Stimulated activated CD4-positive, alpha-beta T cell treated with anti-CD3 and anti-CD28 coated beads, Interleukin-1b, Interleukin-23, amount 100 ng/mL, for 48 hours (primary cell): ENCODE results near the gene PRKAA1.
A peak's percentile ranks its signal among the peaks of the same experiment; 100 is the strongest.
"Not testable (repeated sequence)": the region's sequence is repeated elsewhere in the genome, so short reads cannot be mapped to it uniquely, and the experiment has no call there.

Experiments used
- DNase-seq: peaks from one replicate; pipeline ENCODE4 v3.0.0-alpha.2; 2020

Gene PRKAA1

GRCh38 chr5:40779561-40779960 lies 18.6 kb downstream of the PRKAA1 start:
- no peak for DNase-seq

DNA sequence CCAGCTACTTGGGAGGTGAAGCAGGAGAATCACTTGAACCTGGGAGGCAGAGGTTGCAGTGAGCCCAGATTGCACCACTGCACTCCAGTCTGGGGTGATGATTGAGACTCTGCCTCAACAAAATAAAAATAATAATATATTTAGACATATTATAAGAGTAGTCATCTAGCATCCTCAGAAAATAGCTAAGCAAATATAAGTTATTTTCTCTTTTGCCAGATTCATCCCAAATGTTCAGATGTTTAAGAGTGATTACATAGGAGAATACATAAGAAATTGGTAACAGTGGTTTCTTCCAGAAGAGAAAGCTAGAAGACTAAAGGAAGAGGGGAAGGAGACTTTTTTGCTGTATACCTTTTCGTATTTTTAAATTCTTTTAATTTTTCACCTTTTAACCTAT lies 20.0 kb downstream of the PRKAA1 start:
- DNase-seq = no peak

GRCh38 chr5:40776658-40776977 lies 21.6 kb downstream of the PRKAA1 start:
- no peak for DNase-seq

GRCh38 chr5:40775846-40776657 lies 22.1 kb downstream of the PRKAA1 start:
- DNase-seq = no peak

DNA sequence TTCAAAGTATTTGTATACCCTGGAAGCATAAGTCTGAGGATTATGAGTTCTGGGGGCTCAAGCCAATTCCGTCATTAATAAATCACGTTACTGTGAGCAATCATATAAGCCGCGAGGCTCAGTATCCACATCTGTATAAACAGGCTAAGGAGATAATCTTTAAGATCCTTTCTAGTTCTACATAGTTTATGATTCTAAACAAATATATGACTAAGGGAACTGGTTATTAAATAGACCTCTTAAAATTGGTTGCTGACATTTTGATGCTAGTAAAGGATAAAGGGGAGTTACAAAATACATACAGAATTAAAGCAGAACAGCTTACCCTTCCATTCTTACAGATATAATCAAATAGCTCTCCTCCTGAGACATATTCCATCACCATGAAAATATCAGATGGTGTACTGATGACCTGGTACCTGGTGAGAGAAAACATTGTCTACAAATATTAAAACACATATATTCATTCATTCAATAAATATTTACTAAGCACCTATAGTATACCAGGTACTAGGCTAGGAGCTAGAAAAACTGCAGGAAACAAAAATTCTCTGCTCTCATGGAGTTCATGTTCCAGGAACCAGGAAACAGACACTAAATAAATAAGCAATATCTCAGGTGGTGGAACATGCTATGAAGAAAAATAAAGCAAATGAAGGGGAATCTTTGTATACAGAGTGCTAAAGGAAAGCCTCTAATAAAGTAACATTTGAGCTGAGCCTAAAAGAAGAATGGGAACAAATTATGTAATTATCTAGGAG lies 22.9 kb downstream of the PRKAA1 start:
- no peak for DNase-seq

DNA sequence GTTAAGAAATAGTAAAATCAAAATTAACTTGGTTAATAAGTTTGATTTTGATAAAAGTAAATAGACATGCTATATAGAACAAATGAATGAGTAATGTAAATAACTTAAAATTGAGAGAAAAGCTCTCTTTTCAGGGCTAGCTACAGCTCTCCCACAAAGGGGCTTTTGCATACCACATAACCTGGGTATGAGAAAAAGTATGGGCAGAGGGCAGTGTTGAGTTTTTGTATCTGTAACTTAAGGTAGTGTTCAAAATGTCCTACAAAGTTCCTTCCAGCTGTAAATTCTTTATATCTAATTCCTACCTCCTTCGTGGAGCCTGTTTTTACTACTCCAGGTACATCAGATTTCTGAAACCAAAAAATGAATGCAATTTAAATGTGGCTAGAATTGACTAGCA lies 23.6 kb downstream of the PRKAA1 start:
- DNase-seq = no peak

- DNase-seq = no peak
Observed at GRCh38 chr5:40770764-40771163, 27.4 kb downstream of the PRKAA1 start.

DNA sequence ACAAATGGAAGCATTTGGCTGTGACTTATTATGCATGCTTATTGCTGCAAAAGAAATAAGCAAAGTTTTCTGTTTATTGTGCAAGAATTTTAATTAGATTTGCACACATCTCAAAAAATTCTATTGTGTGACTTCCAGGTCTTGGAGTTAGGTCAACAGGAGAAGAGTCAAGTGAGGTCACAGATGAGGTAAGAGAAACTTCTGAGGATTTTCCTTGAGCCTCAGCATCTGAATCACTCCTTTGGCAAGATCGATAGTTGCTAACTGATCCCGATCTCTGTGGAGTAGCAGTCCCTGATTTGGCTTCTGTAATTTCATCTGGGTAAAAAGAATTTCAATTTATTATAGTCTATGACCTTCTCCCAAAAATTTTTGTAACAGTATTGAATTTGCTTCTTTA lies 35.5 kb downstream of the PRKAA1 start:
- DNase-seq = no peak

- DNase-seq = no peak
Observed at GRCh38 chr5:40757400-40757799, 40.8 kb downstream of the PRKAA1 start.

DNA sequence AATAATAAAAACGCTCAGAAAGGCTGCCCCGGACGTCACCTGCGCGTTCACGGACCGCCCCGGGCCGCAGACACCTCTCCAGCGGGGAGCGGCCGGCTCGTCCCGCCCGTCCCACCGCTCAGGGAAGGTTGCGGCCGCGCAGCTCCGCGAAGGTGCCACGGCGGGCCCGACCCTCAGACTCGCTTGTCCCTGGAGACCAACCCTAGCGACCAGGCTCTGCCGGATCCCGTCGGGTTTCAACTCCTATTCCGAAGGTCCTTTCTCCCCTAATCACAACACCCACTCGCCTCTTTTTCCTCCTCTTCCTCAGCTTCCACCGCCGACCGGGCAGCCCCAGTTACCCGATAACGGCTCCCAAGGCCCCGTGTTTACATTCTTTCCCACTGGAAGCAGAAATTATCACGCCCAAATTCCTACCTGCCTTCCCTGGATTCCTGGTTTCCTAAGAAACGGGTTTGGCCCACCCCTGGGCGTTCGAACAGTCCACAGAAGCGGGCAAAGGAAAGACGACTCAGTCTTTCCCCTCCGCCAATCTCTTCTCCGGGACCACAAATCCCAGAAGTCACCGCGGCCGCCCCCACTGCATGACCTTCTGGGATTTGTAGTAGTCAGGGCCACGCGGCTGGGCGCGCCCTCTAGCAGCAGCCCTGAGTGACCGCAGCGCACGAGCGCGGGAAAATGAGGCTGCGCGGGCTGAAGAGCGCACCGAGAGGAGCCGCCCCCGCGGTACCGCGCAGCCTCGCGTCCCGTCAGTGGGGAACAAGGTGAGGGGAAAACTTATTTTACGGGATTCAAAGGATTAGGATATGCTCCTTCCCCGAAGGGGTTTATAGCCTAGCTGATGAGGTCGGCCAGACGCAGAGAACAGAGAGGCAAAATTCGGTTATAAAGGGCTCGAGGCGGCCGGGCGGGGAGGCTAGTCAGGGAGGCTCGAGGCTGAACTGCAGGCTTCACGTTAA lies 42.5 kb downstream of the PRKAA1 start, which contains the start of gene TTC33:
Gene TTC33 (minus strand): TSS at position 555 of the 959 bp plus-strand sequence. CDS start 8,943 bp downstream, outside the sequence.
- peak; percentile 97 for DNase-seq

GRCh38 chr5:40755093-40755406 lies 43.1 kb downstream of the PRKAA1 start:
- DNase-seq = peak; percentile 71

GRCh38 chr5:40754381-40755092 lies 43.6 kb downstream of the PRKAA1 start:
- DNase-seq = no peak

- no peak for DNase-seq
Observed at GRCh38 chr5:40746703-40747102, 51.5 kb downstream of the PRKAA1 start.

DNA sequence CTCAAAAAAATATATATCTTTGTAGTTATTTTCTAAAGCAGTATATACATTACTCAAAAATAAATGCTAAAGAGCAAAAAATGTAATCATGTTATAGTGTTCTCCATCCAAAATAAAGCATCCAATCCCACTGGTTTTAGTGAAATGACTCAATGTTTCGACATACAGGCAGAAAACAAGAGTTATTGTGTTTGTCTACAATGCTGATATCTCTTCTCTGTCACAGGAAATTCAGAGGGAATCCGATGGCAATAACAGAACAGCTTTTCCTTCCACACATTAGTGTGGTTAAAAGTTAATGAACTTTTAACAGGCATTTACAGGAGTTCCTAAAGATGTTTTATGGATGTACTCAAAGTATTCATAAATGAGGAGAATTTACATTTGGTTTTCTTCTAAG lies 54.4 kb downstream of the PRKAA1 start:
- DNase-seq = no peak

GRCh38 chr5:40738502-40738901 lies 59.7 kb downstream of the PRKAA1 start:
- DNase-seq = no peak

DNA sequence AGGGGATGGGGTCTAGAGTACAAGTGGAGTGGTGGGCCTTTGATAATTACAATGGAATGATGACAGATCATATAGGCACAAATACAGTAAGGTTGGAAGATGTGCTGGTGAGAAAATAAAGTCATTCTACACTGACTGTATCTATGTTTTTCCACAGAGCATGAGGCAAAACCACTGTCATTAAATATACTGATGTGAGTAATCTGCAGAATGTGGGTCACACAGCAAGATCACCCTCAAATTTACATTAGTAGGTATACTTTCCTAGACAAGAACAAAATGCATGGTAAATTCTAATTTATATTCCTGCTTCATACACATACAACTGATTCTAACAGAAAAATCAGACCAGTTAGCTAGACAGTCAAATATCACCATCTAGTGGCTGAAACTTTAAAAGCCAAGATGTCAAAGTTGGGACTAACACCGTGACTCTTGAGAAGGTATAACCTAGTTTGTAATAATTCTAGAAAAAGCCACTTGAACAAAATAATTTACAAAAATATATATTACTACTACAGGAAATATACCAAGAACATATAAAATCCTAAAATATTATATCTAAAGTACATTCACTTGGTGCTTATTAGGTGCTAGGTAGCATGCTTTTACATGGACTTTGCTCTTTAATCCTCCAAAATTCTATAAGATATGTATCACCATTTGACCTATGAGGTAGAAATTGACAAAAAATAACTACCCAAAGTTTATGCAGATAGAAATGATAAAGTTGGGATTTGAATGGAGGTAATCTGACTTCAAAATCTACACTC lies 61.9 kb downstream of the PRKAA1 start:
- DNase-seq = no peak

- DNase-seq = no peak
Observed at GRCh38 chr5:40735609-40736008, 62.6 kb downstream of the PRKAA1 start.

DNA sequence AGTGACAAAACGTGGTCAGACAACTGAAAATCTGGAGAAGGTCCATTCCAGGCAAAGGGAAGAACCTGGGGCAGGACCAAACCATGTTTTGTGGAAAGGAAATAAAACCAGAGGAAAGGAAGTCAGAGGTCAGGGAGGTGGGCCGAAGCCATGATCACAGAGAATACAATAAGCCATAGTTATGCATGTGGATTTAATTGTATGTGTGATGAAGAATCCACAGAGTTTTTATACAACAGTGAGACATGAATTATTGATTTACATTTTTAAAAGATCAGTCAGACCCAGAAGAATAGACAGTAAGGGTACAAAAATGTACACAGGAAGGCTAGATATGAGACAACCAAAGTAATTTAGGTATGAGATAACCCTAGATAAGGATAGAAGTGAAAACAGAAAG lies 63.2 kb downstream of the PRKAA1 start:
- no peak for DNase-seq

- DNase-seq = no peak
Observed at GRCh38 chr5:40733879-40734563, 64.2 kb downstream of the PRKAA1 start.

DNA sequence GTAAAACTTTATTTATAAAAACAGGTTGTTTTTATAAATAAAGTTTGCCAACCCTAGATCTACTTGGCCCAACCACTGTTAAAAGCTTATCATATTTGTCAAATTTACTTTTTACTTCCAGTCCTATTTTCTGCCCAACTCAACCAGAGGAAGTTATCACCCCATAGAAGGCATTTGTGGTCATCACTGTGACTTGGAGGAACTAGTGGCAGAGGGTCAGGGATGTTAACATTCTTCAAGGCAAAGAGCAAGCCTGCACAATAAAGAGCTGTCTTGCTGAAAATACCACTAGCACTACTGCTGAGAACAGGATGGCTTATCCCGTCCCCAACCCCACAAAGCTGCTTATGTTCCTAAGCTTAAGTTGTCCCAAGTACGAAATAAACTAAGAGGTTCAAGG lies 64.7 kb downstream of the PRKAA1 start:
- no peak for DNase-seq

DNA sequence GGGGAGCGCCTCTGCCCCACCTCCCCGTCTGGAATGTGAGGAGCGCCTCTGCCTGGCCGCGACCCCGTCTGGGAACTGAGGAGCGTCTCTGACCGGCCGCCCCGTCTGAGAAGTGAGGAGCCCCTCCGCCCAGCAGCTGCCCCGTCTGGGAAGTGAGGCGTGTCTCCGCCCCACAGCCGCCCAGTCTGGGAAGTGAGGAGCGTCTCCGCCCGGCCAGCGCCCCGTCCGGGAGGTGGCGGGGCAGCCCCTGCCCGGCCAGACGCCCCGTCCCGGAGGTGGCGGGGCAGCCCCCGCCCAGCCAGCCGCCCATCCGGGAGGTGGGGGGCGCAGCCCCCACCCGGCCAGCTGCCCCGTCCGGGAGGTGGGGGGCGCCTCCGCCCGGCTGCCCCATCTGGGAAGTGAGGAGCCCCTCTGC lies 75.7 kb downstream of the PRKAA1 start:
- not testable (repeated sequence) for DNase-seq
